H9 (cell line): ENCODE results near the gene SH2D3C. TPM values are rescaled to one million over a fixed set of nuclear protein-coding genes. Genes with fewer than 3 reads are reported as not detected.

Experiments
- DNase-seq: peaks from one replicate; pipeline ENCODE4 v3.0.0-alpha.2; 2017
- H2AFZ ChIP-seq: one replicate; pipeline ENCODE4 v1.6.1; 2013; ENCODE audit warnings: mild to moderate bottlenecking, low read length, control low read depth, moderate library complexity
- H2AK5ac ChIP-seq: 2 replicates; pipeline ENCODE4 v1.6.1; 2013; ENCODE audit warnings: low read length, control low read depth, mixed read lengths; ENCODE audit not compliant: insufficient read length
- H2BK120ac ChIP-seq: one replicate; pipeline ENCODE4 v1.6.1; 2013; ENCODE audit warnings: low read depth, mild to moderate bottlenecking, low read length, control low read depth, inconsistent platforms; ENCODE audit not compliant: poor library complexity, severe bottlenecking
- H2BK12ac ChIP-seq: 2 replicates; pipeline ENCODE4 v1.6.1; 2013; ENCODE audit warnings: low read length, control low read depth, mixed read lengths, low read depth; ENCODE audit not compliant: insufficient read length
- H2BK15ac ChIP-seq: 2 replicates; pipeline ENCODE4 v1.6.1; 2013; ENCODE audit warnings: low read depth, low read length, control low read depth
- H2BK20ac ChIP-seq: one replicate; pipeline ENCODE4 v1.6.1; 2013; ENCODE audit warnings: low read depth, mild to moderate bottlenecking, low read length, control low read depth, inconsistent platforms; ENCODE audit not compliant: poor library complexity, severe bottlenecking
- H2BK5ac ChIP-seq: 2 replicates; pipeline ENCODE4 v1.6.1; 2013; ENCODE audit warnings: low read length, control low read depth, mixed read lengths; ENCODE audit not compliant: insufficient read length
- H3K14ac ChIP-seq: 2 replicates; pipeline ENCODE4 v1.6.1; 2013; ENCODE audit warnings: low read length, control low read depth; ENCODE audit not compliant: insufficient read depth
- H3K18ac ChIP-seq: 2 replicates; pipeline ENCODE4 v1.6.1; 2013; ENCODE audit warnings: low read depth, mild to moderate bottlenecking, mixed read lengths, low read length, control low read depth; ENCODE audit not compliant: insufficient read length
- H3K23ac ChIP-seq: 2 replicates; pipeline ENCODE4 v1.6.1; 2013; ENCODE audit warnings: low read length, control low read depth, mixed read lengths, low read depth; ENCODE audit not compliant: insufficient read length
- H3K23me2 ChIP-seq: 2 replicates; pipeline ENCODE4 v1.6.1; 2013; ENCODE audit warnings: low read depth, mild to moderate bottlenecking, mixed read lengths, low read length, control low read depth; ENCODE audit not compliant: insufficient read length, poor library complexity, severe bottlenecking
- H3K27ac ChIP-seq: 2 replicates; pipeline ENCODE4 v1.5.1; 2013; ENCODE audit warnings: low read length, control low read depth, mixed read lengths, low read depth; ENCODE audit not compliant: insufficient read length
- H3K27me3 ChIP-seq: 2 replicates; pipeline ENCODE4 v1.6.1; 2013; ENCODE audit warnings: low read length, control low read depth, inconsistent platforms; ENCODE audit not compliant: insufficient read depth
- H3K4ac ChIP-seq: 2 replicates; pipeline ENCODE4 v1.6.1; 2013; ENCODE audit warnings: low read depth, mild to moderate bottlenecking, control low read depth, inconsistent platforms, low read length, moderate library complexity
- H3K4me1 ChIP-seq: 2 replicates; pipeline ENCODE4 v1.6.1; 2013; ENCODE audit warnings: low read length, control low read depth, inconsistent platforms; ENCODE audit not compliant: insufficient read depth
- H3K4me2 ChIP-seq: 2 replicates; pipeline ENCODE4 v1.6.1; 2013; ENCODE audit warnings: low read length, control low read depth, mixed read lengths; ENCODE audit not compliant: insufficient read length, insufficient read depth
- H3K56ac ChIP-seq: 2 replicates; pipeline ENCODE4 v1.6.1; 2013; ENCODE audit warnings: low read depth, mild to moderate bottlenecking, mixed read lengths, low read length, control low read depth; ENCODE audit not compliant: insufficient read length
- H3K79me1 ChIP-seq: 2 replicates; pipeline ENCODE4 v1.6.1; 2013; ENCODE audit warnings: low read depth, mild to moderate bottlenecking, moderate library complexity, low read length, control low read depth, inconsistent platforms; ENCODE audit not compliant: insufficient read depth, poor library complexity, severe bottlenecking
- H3K79me2 ChIP-seq: 2 replicates; pipeline ENCODE4 v1.6.1; 2013; ENCODE audit warnings: low read length, control low read depth, inconsistent platforms; ENCODE audit not compliant: insufficient read depth
- H3K9ac ChIP-seq: 2 replicates; pipeline ENCODE4 v1.6.1; 2013; ENCODE audit warnings: low read length, control low read depth, mixed read lengths; ENCODE audit not compliant: insufficient read length; ENCODE audit errors: extremely low read depth
- H3K9me3 ChIP-seq: one replicate; pipeline ENCODE4 v1.6.1; 2013; ENCODE audit warnings: low read depth, low read length, inconsistent platforms; ENCODE audit not compliant: control insufficient read depth
- H3T11ph ChIP-seq: one replicate; pipeline ENCODE4 v1.6.1; 2013; ENCODE audit warnings: mild to moderate bottlenecking, low read length, control low read depth, inconsistent platforms
- H4K20me1 ChIP-seq: one replicate; pipeline ENCODE4 v1.6.1; 2013; ENCODE audit not compliant: control insufficient read depth, insufficient read length, insufficient read depth
- H4K5ac ChIP-seq: 2 replicates; pipeline ENCODE4 v1.6.1; 2013; ENCODE audit warnings: low read depth, mild to moderate bottlenecking, mixed read lengths, low read length, control low read depth; ENCODE audit not compliant: insufficient read length
- H4K8ac ChIP-seq: replicated peaks from 2 replicates; pipeline ENCODE4 v1.6.1; 2013; ENCODE audit warnings: low read length, control low read depth, mixed read lengths, low read depth; ENCODE audit not compliant: insufficient read length
- H4K91ac ChIP-seq: 2 replicates; pipeline ENCODE4 v1.6.1; 2013; ENCODE audit warnings: low read depth, mild to moderate bottlenecking, moderate library complexity, mixed read lengths, low read length, control low read depth; ENCODE audit not compliant: insufficient read length
- H3K27ac Mint-ChIP-seq, 3 experiments: 2 replicates in 2 of 3; 3 replicates in 1 of 3; pipeline ENCODE4 v1.8.0; 2020 to 2021; ENCODE audit warnings: mixed read lengths in 3 of 3, mild to moderate bottlenecking in 1 of 3, moderate library complexity in 1 of 3
- H3K27me3 Mint-ChIP-seq: 2 replicates; pipeline ENCODE4 v1.8.0; 2021; ENCODE audit warnings: low read depth, mild to moderate bottlenecking, moderate library complexity, mixed read lengths
- H3K36me3 Mint-ChIP-seq, 3 experiments: 2 replicates in 2 of 3; 3 replicates in 1 of 3; pipeline ENCODE4 v1.8.0; 2020 to 2021; ENCODE audit warnings: low read depth in 3 of 3, mixed read lengths in 3 of 3; ENCODE audit not compliant: insufficient read depth in 1 of 3
- H3K4me1 Mint-ChIP-seq, 2 experiments: 2 replicates each; pipeline ENCODE4 v1.8.0; 2020; ENCODE audit warnings: mixed read lengths in 2 of 2
- H3K4me3 Mint-ChIP-seq, 2 experiments: 2 replicates in 1 of 2; 3 replicates in 1 of 2; pipeline ENCODE4 v1.8.0; 2020 to 2021; ENCODE audit warnings: mild to moderate bottlenecking in 2 of 2, mixed read lengths in 2 of 2, moderate library complexity in 1 of 2
- H3K9me3 Mint-ChIP-seq, 2 experiments: 2 replicates in 1 of 2; 3 replicates in 1 of 2; pipeline ENCODE4 v1.8.0; 2020; ENCODE audit warnings: mild to moderate bottlenecking in 2 of 2, mixed read lengths in 2 of 2, moderate library complexity in 1 of 2
- WGBS: extraction: QIAGEN DNeasy Blood & Tissue Kit; methylation state at CpG from one replicate; pipeline ENCODE4 v1.1.7; 2013; ENCODE audit warnings: missing lambda C conversion rate, low lambda C conversion rate, mixed read lengths; ENCODE audit not compliant: insufficient read length; ENCODE audit errors: extremely low coverage; 5-methylcytosine and 5-hydroxymethylcytosine counted together
- total RNA-seq: library from RNA; stranded (reverse); gene quantifications from 2 replicates; pipeline ENCODE4 v1.2.1, GENCODE V29; 2021
- TF ChIP-seq, protein P1 (sequence below): fragments of 200-600 bp; sonication (generic); conservative IDR thresholded peaks from 3 replicates; pipeline ENCODE4 v1.8.0; 2021; ENCODE audit warnings: antibody characterized with exemption, mild to moderate bottlenecking

Gene SH2D3C
- total RNA-seq, 1 experiment from 2014 or later: 1.7 TPM

DNA sequence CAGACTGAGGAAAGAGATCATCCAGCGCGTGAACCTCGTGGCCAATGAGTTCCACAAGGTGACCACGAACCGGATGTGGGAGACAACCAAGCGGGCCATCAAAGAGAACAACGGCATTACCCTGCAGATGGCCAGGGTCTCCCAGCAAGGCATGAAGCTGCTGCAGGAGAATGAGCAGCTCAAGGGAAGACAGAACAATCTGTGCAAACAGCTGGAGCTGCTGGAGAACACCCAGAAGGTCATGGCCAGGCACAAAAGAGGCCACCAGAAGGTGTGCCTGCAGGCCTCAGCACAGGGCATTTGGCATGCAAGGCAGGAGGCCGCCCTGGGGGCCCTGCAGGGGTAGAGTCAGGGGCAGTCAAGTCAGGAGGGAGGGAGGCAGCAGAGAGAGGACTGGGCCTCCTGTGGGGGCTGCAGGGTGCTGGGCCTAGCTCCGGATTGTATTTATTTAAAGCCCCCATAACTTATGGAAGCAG lies 67.2 kb downstream of the SH2D3C start:
- no peak overlapping the region for H3T11ph ChIP-seq
- H3K56ac ChIP-seq: no peak overlapping the region
- Mint-ChIP-seq H3K4me3 (no peak overlapping the region; a peak in 1 of 5 replicates), H3K9me3 (peaks cover 0 to 2% of the 10 kb centered on the region in 2 experiments; a peak in 1 of 5 replicates), H3K36me3 (no peaks in the 10 kb centered on the region; a peak in 1 of 7 replicates), H3K27me3 (peaks cover 10% of the 10 kb centered on the region), H3K4me1 (peaks cover 25 to 40% of the 10 kb centered on the region in 2 experiments), H3K27ac (peak overlapping the region in 1 of 3 experiments; percentile 76; a peak in 3 of 7 replicates)
- no peak overlapping the region for H4K5ac ChIP-seq
- H3K4me2 ChIP-seq: no peak overlapping the region
- no peaks in the 10 kb centered on the region for H3K9me3 ChIP-seq
- WGBS: no CpG with 5 or more reads among the region's 9 CpGs
- DNase-seq: no peak
- H4K91ac ChIP-seq: no peak overlapping the region
- no peak overlapping the region for H3K23ac ChIP-seq
- H2AK5ac ChIP-seq: no peak overlapping the region
- H2BK120ac ChIP-seq: no peak overlapping the region
- no peak overlapping the region for H3K27ac ChIP-seq
- no peak overlapping the region for H2BK20ac ChIP-seq
- H3K4ac ChIP-seq: no peak overlapping the region
- TF ChIP-seq, protein P1, sequence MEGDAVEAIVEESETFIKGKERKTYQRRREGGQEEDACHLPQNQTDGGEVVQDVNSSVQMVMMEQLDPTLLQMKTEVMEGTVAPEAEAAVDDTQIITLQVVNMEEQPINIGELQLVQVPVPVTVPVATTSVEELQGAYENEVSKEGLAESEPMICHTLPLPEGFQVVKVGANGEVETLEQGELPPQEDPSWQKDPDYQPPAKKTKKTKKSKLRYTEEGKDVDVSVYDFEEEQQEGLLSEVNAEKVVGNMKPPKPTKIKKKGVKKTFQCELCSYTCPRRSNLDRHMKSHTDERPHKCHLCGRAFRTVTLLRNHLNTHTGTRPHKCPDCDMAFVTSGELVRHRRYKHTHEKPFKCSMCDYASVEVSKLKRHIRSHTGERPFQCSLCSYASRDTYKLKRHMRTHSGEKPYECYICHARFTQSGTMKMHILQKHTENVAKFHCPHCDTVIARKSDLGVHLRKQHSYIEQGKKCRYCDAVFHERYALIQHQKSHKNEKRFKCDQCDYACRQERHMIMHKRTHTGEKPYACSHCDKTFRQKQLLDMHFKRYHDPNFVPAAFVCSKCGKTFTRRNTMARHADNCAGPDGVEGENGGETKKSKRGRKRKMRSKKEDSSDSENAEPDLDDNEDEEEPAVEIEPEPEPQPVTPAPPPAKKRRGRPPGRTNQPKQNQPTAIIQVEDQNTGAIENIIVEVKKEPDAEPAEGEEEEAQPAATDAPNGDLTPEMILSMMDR: no peak
- no peak overlapping the region for H2AFZ ChIP-seq
- H3K23me2 ChIP-seq: peaks cover 10% of the 10 kb centered on the region
- H2BK5ac ChIP-seq: no peak overlapping the region
- H3K14ac ChIP-seq: no peak overlapping the region
- no peaks in the 10 kb centered on the region for H3K79me2 ChIP-seq
- H4K20me1 ChIP-seq: no peaks in the 10 kb centered on the region
- H3K79me1 ChIP-seq: no peaks in the 10 kb centered on the region
- H2BK12ac ChIP-seq: no peak overlapping the region
- H3K18ac ChIP-seq: no peak overlapping the region
- H3K4me1 ChIP-seq: no peaks in the 10 kb centered on the region; the same call in 1 of the 2 replicates
- H4K8ac ChIP-seq: no peak overlapping the region
- H3K9ac ChIP-seq: no peak overlapping the region
- H3K27me3 ChIP-seq: no peaks in the 10 kb centered on the region
- no peak overlapping the region for H2BK15ac ChIP-seq
